ENCODE data around the gene TSNAXIP1. TPM values are rescaled to one million over a fixed set of nuclear protein-coding genes. Genes with fewer than 3 reads are reported as not detected.

The TSNAXIP1 gene
- total and polyA plus RNA-seq, 9 of the 15 experiments (the other 6 are each of a cell fraction or from before 2014, with no cell fraction given): 0.03 to 0.24 (median 0.11) TPM; not detected in 4

DNA sequence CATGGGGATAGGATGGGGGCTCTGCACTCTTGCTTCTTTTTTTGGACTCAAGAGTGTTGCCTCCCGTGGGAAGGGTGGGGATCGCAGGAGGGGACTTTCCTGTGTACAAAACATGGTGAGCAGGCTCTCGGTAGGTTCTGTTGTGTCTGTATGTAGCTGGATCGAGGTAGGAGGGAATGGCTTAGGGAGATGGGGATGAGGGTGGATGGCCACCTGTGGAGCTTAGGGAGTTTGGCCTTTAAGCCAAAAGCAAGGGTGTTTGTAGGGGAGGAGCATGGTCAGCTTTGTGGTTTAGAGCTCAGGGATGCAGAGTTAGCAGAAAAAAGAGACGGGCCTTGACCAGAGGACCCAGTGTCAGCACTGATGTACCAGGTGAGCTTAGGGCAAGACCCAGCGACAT lies 55.2 kb downstream of the TSNAXIP1 start:
- Histone ChIP-seq H3K9me3 (replicated peaks; ENCODE audit: control insufficient read depth, insufficient read depth, low read depth, low read length) (no peaks in the 10 kb centered on the region), H3K4me1 (replicated peaks in 1 of 2; ENCODE audit: control insufficient read depth in 2 of 2, insufficient read depth in 2 of 2, low read length in 2 of 2) (peaks cover 18 to 25% of the 10 kb centered on the region in 2 experiments), H3K9ac (ENCODE audit: insufficient read depth in 1 of 2, low read depth in 2 of 2, low read length in 2 of 2) (no peak overlapping the region; a peak in 1 of 4 replicates), H3K4me3 (no peak overlapping the region), H3K36me3 (ENCODE audit: control insufficient read depth, insufficient read depth, low read length) (peaks cover 67% of the 10 kb centered on the region), H3K4me2 (ENCODE audit: insufficient read depth, low read length) (no peak overlapping the region), H3K9me1 (ENCODE audit: control insufficient read depth, insufficient read depth, low read length) (peaks cover 6% of the 10 kb centered on the region), H3K79me2 (ENCODE audit: control insufficient read depth, insufficient read depth, low read length) (peaks cover 80% of the 10 kb centered on the region), H4K20me1 (replicated peaks; ENCODE audit: control insufficient read depth, insufficient read depth, low read length) (peaks cover 41% of the 10 kb centered on the region), H3K27ac (ENCODE audit: extremely low read depth, low read depth, low read length) (no peak overlapping the region), H2AFZ (ENCODE audit: low read depth, low read length) (no peak overlapping the region), H3K27me3 (ENCODE audit: control insufficient read depth in 2 of 2, insufficient read depth in 2 of 2, low read length in 2 of 2) (no peaks in the 10 kb centered on the region)
- no peak for ATAC-seq
- intact Hi-C loops (cut with micrococcal nuclease) (no loop called here), in situ Hi-C loops (cut with MboI) (no loop called here)
- 85% methylated on average over 6 of the region's 6 CpGs for WGBS (ENCODE audit: insufficient coverage, low coverage, missing lambda C conversion rate)
- no TSS peak for BruUV-seq (replicated peaks)
- POLR2A ChIA-PET: interaction anchor here (0.5 to 1.5 kb wide), 4 partner anchors 10 to 189 kb away, joined by 3 to 5 read pairs (median 3); no protein-coding TSS in a partner anchor
- CTCF ChIA-PET (ENCODE audit: low intra/inter-chr PET ratio): no interaction called here
- DNase-seq (ENCODE audit: extremely low read depth in 1 of 4, low spot score in 3 of 4): no peak
- no peak for FAIRE-seq
- TF ChIP-seq, protein P1, sequence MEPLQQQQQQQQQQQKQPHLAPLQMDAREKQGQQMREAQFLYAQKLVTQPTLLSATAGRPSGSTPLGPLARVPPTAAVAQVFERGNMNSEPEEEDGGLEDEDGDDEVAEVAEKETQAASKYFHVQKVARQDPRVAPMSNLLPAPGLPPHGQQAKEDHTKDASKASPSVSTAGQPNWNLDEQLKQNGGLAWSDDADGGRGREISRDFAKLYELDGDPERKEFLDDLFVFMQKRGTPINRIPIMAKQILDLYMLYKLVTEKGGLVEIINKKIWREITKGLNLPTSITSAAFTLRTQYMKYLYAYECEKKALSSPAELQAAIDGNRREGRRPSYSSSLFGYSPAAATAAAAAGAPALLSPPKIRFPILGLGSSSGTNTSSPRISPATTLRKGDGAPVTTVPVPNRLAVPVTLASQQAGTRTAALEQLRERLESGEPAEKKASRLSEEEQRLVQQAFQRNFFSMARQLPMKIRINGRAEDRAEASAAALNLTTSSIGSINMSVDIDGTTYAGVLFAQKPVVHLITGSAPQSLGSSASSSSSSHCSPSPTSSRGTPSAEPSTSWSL (CRISPR knock-in tag; IDR thresholded peaks at IDR 0.05; ENCODE audit: borderline replicate concordance): no peak
- TF ChIP-seq RBFOX2 (IDR thresholded peaks at IDR 0.05; ENCODE audit: low read depth, low read length) (no peak), HNRNPLL (IDR thresholded peaks at IDR 0.05; ENCODE audit: low read depth, low read length, poor library complexity, severe bottlenecking) (no peak), CCAR2 (IDR thresholded peaks at IDR 0.05; ENCODE audit: low read depth, low read length) (no peak), GATAD2A (IDR thresholded peaks at IDR 0.05) (no peak), ZBED1 (IDR thresholded peaks at IDR 0.05) (no peak), NFXL1 (CRISPR knock-in tag; IDR thresholded peaks at IDR 0.05) (no peak), TBL1XR1 (IDR thresholded peaks at IDR 0.05; ENCODE audit: low read length in 2 of 2) (no peak), PRPF4 (IDR thresholded peaks at IDR 0.05; ENCODE audit: insufficient read depth, low read depth, low read length, poor library complexity, severe bottlenecking) (no peak), GABPA (tag; conservative IDR thresholded peaks at IDR 0.05; ENCODE audit: low read depth) (no peak)
- TF ChIP-seq, protein P2, sequence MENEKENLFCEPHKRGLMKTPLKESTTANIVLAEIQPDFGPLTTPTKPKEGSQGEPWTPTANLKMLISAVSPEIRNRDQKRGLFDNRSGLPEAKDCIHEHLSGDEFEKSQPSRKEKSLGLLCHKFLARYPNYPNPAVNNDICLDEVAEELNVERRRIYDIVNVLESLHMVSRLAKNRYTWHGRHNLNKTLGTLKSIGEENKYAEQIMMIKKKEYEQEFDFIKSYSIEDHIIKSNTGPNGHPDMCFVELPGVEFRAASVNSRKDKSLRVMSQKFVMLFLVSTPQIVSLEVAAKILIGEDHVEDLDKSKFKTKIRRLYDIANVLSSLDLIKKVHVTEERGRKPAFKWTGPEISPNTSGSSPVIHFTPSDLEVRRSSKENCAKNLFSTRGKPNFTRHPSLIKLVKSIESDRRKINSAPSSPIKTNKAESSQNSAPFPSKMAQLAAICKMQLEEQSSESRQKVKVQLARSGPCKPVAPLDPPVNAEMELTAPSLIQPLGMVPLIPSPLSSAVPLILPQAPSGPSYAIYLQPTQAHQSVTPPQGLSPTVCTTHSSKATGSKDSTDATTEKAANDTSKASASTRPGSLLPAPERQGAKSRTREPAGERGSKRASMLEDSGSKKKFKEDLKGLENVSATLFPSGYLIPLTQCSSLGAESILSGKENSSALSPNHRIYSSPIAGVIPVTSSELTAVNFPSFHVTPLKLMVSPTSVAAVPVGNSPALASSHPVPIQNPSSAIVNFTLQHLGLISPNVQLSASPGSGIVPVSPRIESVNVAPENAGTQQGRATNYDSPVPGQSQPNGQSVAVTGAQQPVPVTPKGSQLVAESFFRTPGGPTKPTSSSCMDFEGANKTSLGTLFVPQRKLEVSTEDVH (IDR thresholded peaks at IDR 0.05; ENCODE audit: low read depth, partially characterized antibody): no peak
- TF ChIP-seq, protein P3, sequence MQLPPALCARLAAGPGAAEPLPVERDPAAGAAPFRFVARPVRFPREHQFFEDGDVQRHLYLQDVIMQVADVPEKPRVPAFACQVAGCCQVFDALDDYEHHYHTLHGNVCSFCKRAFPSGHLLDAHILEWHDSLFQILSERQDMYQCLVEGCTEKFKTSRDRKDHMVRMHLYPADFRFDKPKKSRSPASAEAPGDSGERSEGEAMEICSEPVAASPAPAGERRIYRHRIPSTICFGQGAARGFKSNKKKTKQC (CRISPR knock-in tag; IDR thresholded peaks at IDR 0.05): no peak

All from K562 (cell line).